AG04449 (cell line): Measurements from ENCODE around the gene WDR64.

Source experiments
- CTCF ChIA-PET: fragments of 350-600 bp; formaldehyde crosslinking; extraction: SDS; loops from one replicate; lab custom pipeline; 2021; ENCODE audit warnings: antibody characterized with exemption; lab: Yijun Ruan, JAX
- POLR2A ChIA-PET: fragments of 400-600, 350-600 bp; formaldehyde crosslinking; extraction: SDS; loops from one replicate; lab custom pipeline; 2020; ENCODE audit warnings: antibody characterized with exemption, inconsistent platforms; lab: Yijun Ruan, JAX
- DNase-seq: peaks from one replicate; pipeline ENCODE4 v3.0.0-alpha.2; 2010; ENCODE audit warnings: low read depth, low spot score
- H3K4me3 ChIP-seq: 2 replicates; pipeline ENCODE4 v1.5.1; 2011; ENCODE audit warnings: low read depth, mild to moderate bottlenecking, control low read depth, low read length
- CTCF ChIP-seq: IDR thresholded peaks from one replicate; pipeline ENCODE4 v1.5.1; 2011; ENCODE audit warnings: mild to moderate bottlenecking, moderate library complexity, low read length, control low read depth, inconsistent platforms; ENCODE audit not compliant: insufficient read depth; ENCODE audit errors: missing control alignments

WDR64 gene

GRCh38 chr1:241635556-241636152 lies 16.4 kb upstream of the WDR64 start:
- no peak for TF ChIP-seq CTCF
- CTCF ChIA-PET: interaction anchor here (1.2 to 1.4 kb wide), 2 partner anchors 8 to 23 kb away, joined by 5 to 8 read pairs; no protein-coding TSS in a partner anchor
- no peak for DNase-seq
- POLR2A ChIA-PET: no interaction called here
- H3K4me3 ChIP-seq: no peak overlapping the region

- POLR2A ChIA-PET: no interaction called here
- no peak for TF ChIP-seq CTCF
- no peak overlapping the region for H3K4me3 ChIP-seq
- CTCF ChIA-PET: interaction anchor here (1.0 to 1.4 kb wide), 4 partner anchors 9 to 25 kb away, joined by 3 to 8 read pairs (median 5); no protein-coding TSS in a partner anchor
- no peak for DNase-seq
These were observed 15.8 kb upstream of the WDR64 start for GRCh38 chr1:241636291-241636690.

DNA sequence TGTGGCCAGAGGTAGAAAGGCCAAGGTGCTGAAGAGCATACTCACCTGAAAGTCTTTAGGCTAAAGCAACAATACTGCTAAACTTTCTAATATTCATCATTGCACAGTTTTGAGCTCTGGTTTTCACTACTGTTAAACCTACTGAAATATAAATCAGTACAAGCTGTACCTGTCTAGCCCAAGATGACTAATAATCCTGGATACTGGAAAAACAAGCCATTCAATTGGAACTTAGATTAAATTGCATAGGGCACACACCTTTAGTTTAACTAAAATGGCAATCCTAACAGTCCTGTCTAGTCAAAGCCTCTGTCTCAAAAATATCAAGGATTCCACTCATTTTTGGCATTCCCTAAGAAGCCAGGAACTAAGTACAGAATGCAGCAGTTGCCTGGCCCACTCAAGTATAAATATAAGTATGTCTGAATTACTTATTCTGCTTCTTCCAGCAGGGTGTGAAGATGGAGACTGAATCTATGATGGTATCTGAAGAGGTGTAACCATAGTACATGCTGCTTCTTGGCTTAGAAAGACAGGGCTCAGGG lies 15.0 kb upstream of the WDR64 start:
- CTCF ChIA-PET: interaction anchor here (0.8 to 1.4 kb wide), 5 partner anchors 9 to 26 kb away, joined by 3 to 8 read pairs (median 4); no protein-coding TSS in a partner anchor
- POLR2A ChIA-PET: no interaction called here
- no peak overlapping the region for H3K4me3 ChIP-seq
- TF ChIP-seq CTCF: no peak
- DNase-seq: no peak

- no peak overlapping the region for H3K4me3 ChIP-seq
- ChIA-PET POLR2A (no interaction called here), CTCF (interaction anchor here (0.8 to 1.0 kb wide), 3 partner anchors 10 to 16 kb away, joined by 3 to 4 read pairs (median 4); no protein-coding TSS in a partner anchor)
- no peak for TF ChIP-seq CTCF
- no peak for DNase-seq
These were observed 14.5 kb upstream of the WDR64 start for GRCh38 chr1:241637604-241638003.

GRCh38 chr1:241638099-241638682 lies 13.9 kb upstream of the WDR64 start:
- POLR2A ChIA-PET: no interaction called here

More at GRCh38 chr1:241638099-241638682, 13.9 kb upstream of the WDR64 start:
- no peak for TF ChIP-seq CTCF
- H3K4me3 ChIP-seq: no peak overlapping the region
- DNase-seq: no peak
- CTCF ChIA-PET: interaction anchor here (0.7 to 1.5 kb wide), 5 partner anchors 9 to 205 kb away, joined by 3 to 4 read pairs (median 3); no protein-coding TSS in a partner anchor
